Measurements from ENCODE around the gene HTR3D. TPM values are rescaled to one million over a fixed set of nuclear protein-coding genes. Genes with fewer than 3 reads are reported as not detected.

The HTR3D gene
- total and polyA plus RNA-seq, 2 of the 4 experiments (the other 2 are of a cell fraction): not detected

- Histone ChIP-seq H3K36me3 (ENCODE audit: control insufficient read depth, insufficient read depth, low read length) (no peaks in the 10 kb centered on the region), H3K9ac (ENCODE audit: low read depth, low read length) (no peak overlapping the region), H2BK20ac (ENCODE audit: low read depth, low read length) (no peak overlapping the region), H3K4me2 (ENCODE audit: low read depth, low read length) (no peak overlapping the region), H3K27me3 (ENCODE audit: control insufficient read depth, insufficient read depth, low read length) (peaks cover 20% of the 10 kb centered on the region), H3K23ac (ENCODE audit: low read depth, low read length) (no peak overlapping the region), H4K5ac (ENCODE audit: low read depth, low read length) (no peak overlapping the region), H2AK9ac (replicated peaks; ENCODE audit: low read depth, low read length, poor library complexity) (no peak overlapping the region), H3K4me1 (ENCODE audit: control insufficient read depth, insufficient read depth, low read length) (no peaks in the 10 kb centered on the region), H3K4me3 (ENCODE audit: insufficient read depth, low read depth, low read length) (no peak overlapping the region), H3K56ac (ENCODE audit: extremely low read depth, insufficient read depth, low read length) (no peak overlapping the region), H3K18ac (ENCODE audit: low read depth, low read length) (no peak overlapping the region), H2BK120ac (ENCODE audit: low read depth, low read length) (no peak overlapping the region), H2BK5ac (ENCODE audit: low read depth, low read length, poor library complexity, severe bottlenecking) (no peak overlapping the region), H3K14ac (replicated peaks; ENCODE audit: low read depth, low read length) (no peak overlapping the region), H2AFZ (replicated peaks; ENCODE audit: low read length, poor library complexity) (no peak overlapping the region), H2AK5ac (ENCODE audit: low read depth, low read length) (no peak overlapping the region), H4K8ac (ENCODE audit: low read depth in 2 of 2, low read length in 2 of 2) (no peak overlapping the region), H3K79me1 (ENCODE audit: low read depth in 1 of 2, low read length in 2 of 2) (no peaks in the 10 kb centered on the region), H3K9me1 (ENCODE audit: insufficient read depth, low read length) (no peaks in the 10 kb centered on the region), H4K20me1 (ENCODE audit: insufficient read depth, low read length) (no peaks in the 10 kb centered on the region), H3K9me3 (ENCODE audit: control insufficient read depth, insufficient read depth, low read length) (no peaks in the 10 kb centered on the region), H4K91ac (ENCODE audit: insufficient read depth, low read depth, low read length) (no peak overlapping the region), H3K4ac (ENCODE audit: low read depth, low read length) (no peak overlapping the region), H2BK15ac (ENCODE audit: low read depth, low read length) (no peak overlapping the region), H3K27ac (ENCODE audit: insufficient read depth, low read length) (no peak overlapping the region)
- no TSS peak for BruUV-seq (replicated peaks)
- no CpG with 5 or more reads among the region's 3 CpGs for WGBS, 2 experiments (ENCODE audit: extremely low coverage in 2 of 2, insufficient read length in 1 of 2)
- POLR2A ChIA-PET (ENCODE audit: unreplicated experiment): no interaction called here
- ATAC-seq (ENCODE audit: low read depth) (no peak), DNase-seq (no peak)
- dilution Hi-C loops (cut with HindIII; ENCODE audit: low sequenced_read_pairs, unreplicated experiment) (no loop called here), intact Hi-C loops (cut with micrococcal nuclease) (no loop called here), in situ Hi-C loops (cut with MboI; ENCODE audit: low sequenced_read_pairs) (no loop called here)
- TF ChIP-seq RAD21 (IDR thresholded peaks at IDR 0.05; ENCODE audit: low read length) (no peak), CEBPB (IDR thresholded peaks at IDR 0.05; ENCODE audit: low read depth, low read length) (no peak), BHLHE40 (IDR thresholded peaks at IDR 0.05; ENCODE audit: low read depth, low read length) (no peak), SMC3 (IDR thresholded peaks at IDR 0.05; ENCODE audit: low read depth, low read length) (no peak), MXI1 (IDR thresholded peaks at IDR 0.05; ENCODE audit: borderline replicate concordance, low read depth, low read length) (no peak), FOS (IDR thresholded peaks at IDR 0.05; ENCODE audit: low read depth, low read length) (no peak), RFX5 (IDR thresholded peaks at IDR 0.05; ENCODE audit: low read depth, low read length) (no peak), MAFK (IDR thresholded peaks at IDR 0.05; ENCODE audit: low read depth, low read length) (no peak), POLR2A (IDR thresholded peaks at IDR 0.05; ENCODE audit: low read depth, low read length) (no peak), MAZ (IDR thresholded peaks at IDR 0.05; ENCODE audit: borderline replicate concordance, low read depth, low read length) (no peak)
- CTCF ChIA-PET: interaction anchor here (1.2 to 1.4 kb wide), 2 partner anchors 10 to 13 kb away, joined by 4 read pairs; partner anchors contain the start of gene ABCC5
Measured at GRCh38 chr3:184030536-184030935, 1.0 kb upstream of the HTR3D start.
